ENCODE results near the gene MYBPC2. TPM values are rescaled to one million over a fixed set of nuclear protein-coding genes. Genes with fewer than 3 reads are reported as not detected.

The MYBPC2 gene
- total RNA-seq, 1 donor from 2014 or later = not detected

DNA sequence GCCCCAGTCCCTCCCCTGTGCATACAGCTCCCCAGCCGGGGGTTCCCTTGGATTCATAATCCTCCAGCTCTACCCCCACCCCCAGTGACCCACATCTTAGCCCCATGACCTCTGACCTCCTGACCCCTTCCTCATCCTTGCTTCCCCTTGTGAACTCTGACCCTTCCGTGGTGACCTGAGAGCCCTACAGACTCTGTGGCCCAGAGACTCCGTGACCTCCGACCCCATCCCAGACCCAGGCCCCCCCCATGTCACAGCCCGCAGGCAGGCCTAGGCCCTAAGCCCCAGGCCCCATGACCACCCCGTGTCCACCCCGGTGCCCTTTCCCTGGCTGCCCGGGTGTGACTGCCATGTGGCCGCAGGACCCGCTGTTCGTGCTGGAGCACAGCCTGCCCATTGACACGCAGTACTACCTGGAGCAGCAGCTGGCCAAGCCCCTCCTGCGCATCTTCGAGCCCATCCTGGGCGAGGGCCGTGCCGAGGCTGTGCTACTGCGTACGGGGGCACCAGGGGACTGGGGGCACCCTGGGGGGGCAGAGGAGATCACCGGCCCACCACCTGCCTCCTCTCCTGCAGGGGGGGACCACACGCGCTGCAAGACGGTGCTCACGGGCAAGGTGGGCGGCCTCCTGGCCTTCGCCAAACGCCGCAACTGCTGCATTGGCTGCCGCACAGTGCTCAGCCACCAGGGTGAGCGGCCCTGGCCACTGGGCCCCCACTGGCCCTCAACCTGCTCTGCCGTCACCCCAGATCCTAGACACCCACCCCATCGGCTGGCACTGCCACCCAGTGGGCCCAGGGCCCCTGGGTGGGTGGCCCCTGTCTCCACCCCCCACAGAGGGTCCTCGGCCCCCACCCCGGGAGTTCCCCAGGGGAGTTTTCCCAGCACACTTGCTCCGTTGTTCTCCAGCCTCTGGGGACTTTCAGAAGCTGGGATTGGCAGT lies 16.4 kb upstream of the MYBPC2 start:
- DNase-seq (ENCODE audit: low read depth) (no peak), FAIRE-seq (no peak)
- H3K9me3 Mint-ChIP-seq (ENCODE audit: unreplicated experiment) = peaks cover 3% of the 10 kb centered on the region
- Histone ChIP-seq H4K20me1 (ENCODE audit: insufficient read depth, low read length) (no peaks in the 10 kb centered on the region), H3K9ac (ENCODE audit: low read length) (no peak overlapping the region), H3K9me3 (ENCODE audit: insufficient read depth, low read depth, low read length) (no peaks in the 10 kb centered on the region), H2AFZ (ENCODE audit: low read depth, low read length) (no peak overlapping the region), H3K27ac (ENCODE audit: low read depth, low read length) (no peak overlapping the region), H3K4me1 (ENCODE audit: insufficient read depth, low read length) (no peaks in the 10 kb centered on the region), H3K27me3 (ENCODE audit: insufficient read depth, low read length) (peaks cover 16% of the 10 kb centered on the region), H3K36me3 (ENCODE audit: insufficient read depth, low read length) (no peaks in the 10 kb centered on the region), H3K4me3 (ENCODE audit: insufficient read depth, low read depth, low read length) (no peak overlapping the region), H3K4me2 (ENCODE audit: low read length) (no peak overlapping the region), H3K79me2 (ENCODE audit: insufficient read depth, low read length) (no peaks in the 10 kb centered on the region)
- peaks cover 2% of the 10 kb centered on the region for H3K36me3 Mint-ChIP-seq (ENCODE audit: low read depth, unreplicated experiment)
- no peak overlapping the region for H3K4me3 Mint-ChIP-seq (ENCODE audit: unreplicated experiment)
- TF ChIP-seq EZH2 (IDR thresholded peaks at IDR 0.05; ENCODE audit: insufficient read depth, low read length) = no peak
- H3K27me3 Mint-ChIP-seq (ENCODE audit: low read depth, unreplicated experiment) = peaks cover 19% of the 10 kb centered on the region
- no peak overlapping the region for H3K27ac Mint-ChIP-seq (ENCODE audit: unreplicated experiment)
- no peaks in the 10 kb centered on the region for H3K4me1 Mint-ChIP-seq (ENCODE audit: low read depth, unreplicated experiment)

DNA sequence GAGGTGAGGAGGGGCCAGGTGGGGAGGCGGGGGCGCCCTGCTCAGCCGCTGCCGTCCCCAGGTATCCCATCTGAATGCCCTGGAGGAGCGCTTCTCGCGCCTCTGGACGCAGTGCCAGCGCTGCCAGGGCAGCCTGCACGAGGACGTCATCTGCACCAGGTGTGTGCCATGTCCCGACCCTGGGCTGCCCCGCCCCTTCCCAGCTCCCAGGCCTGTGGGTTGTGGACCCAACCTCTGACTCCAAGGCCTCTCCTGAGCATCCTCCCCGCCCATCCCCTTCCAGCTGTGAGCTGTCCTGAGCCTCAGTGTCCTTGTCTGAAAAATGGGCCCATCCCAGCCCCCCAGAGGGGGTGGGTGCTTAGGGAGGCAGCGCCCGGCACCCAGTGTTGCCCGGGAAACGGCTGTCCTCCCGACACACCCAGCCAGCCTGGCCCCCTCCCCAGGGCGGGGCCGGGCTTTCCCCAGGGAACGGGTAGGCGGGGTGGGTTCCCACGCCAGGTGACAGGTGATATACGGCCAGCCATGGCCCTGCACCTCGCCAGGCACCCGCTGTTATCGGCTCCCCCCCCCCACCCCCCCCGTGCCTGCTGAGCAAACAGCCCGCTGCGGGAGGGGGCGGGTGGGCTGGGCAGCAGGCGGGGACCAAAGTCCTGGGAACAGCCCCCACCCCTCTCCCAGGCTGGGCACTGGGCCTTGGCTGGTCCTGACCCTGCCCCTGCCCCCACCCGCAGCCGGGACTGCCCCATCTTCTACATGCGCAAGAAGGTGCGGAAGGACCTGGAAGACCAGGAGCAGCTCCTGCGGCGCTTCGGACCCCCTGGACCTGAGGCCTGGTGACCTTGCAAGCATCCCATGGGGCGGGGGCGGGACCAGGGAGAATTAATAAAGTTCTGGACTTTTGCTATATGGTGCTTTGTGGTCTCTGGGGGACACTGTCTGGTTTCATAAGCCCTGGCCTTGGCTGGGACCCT lies 15.3 kb upstream of the MYBPC2 start:
- H3K4me1 Mint-ChIP-seq (ENCODE audit: low read depth, unreplicated experiment) = no peaks in the 10 kb centered on the region
- H3K4me1 ChIP-seq (ENCODE audit: insufficient read depth, low read length) = no peaks in the 10 kb centered on the region
- H3K9me3 Mint-ChIP-seq (ENCODE audit: unreplicated experiment) = peaks cover 3% of the 10 kb centered on the region
- no peak for TF ChIP-seq EZH2 (IDR thresholded peaks at IDR 0.05; ENCODE audit: insufficient read depth, low read length)
- TF ChIP-seq, protein P1, sequence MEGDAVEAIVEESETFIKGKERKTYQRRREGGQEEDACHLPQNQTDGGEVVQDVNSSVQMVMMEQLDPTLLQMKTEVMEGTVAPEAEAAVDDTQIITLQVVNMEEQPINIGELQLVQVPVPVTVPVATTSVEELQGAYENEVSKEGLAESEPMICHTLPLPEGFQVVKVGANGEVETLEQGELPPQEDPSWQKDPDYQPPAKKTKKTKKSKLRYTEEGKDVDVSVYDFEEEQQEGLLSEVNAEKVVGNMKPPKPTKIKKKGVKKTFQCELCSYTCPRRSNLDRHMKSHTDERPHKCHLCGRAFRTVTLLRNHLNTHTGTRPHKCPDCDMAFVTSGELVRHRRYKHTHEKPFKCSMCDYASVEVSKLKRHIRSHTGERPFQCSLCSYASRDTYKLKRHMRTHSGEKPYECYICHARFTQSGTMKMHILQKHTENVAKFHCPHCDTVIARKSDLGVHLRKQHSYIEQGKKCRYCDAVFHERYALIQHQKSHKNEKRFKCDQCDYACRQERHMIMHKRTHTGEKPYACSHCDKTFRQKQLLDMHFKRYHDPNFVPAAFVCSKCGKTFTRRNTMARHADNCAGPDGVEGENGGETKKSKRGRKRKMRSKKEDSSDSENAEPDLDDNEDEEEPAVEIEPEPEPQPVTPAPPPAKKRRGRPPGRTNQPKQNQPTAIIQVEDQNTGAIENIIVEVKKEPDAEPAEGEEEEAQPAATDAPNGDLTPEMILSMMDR (IDR thresholded peaks at IDR 0.05; ENCODE audit: insufficient read depth, low read depth, low read length) = no peak
- no peak overlapping the region for H3K4me3 ChIP-seq (ENCODE audit: insufficient read depth, low read depth, low read length)
- H3K4me2 ChIP-seq (ENCODE audit: low read length) = no peak overlapping the region
- H3K79me2 ChIP-seq (ENCODE audit: insufficient read depth, low read length) = no peaks in the 10 kb centered on the region
- peaks cover 21% of the 10 kb centered on the region for H3K27me3 Mint-ChIP-seq (ENCODE audit: low read depth, unreplicated experiment)
- no peaks in the 10 kb centered on the region for H4K20me1 ChIP-seq (ENCODE audit: insufficient read depth, low read length)
- H2AFZ ChIP-seq (ENCODE audit: low read depth, low read length) = no peak overlapping the region
- H3K27me3 ChIP-seq (ENCODE audit: insufficient read depth, low read length) = peaks cover 16% of the 10 kb centered on the region
- H3K9ac ChIP-seq (ENCODE audit: low read length) = no peak overlapping the region
- FAIRE-seq (no peak), DNase-seq (ENCODE audit: low read depth) (no peak)
- H3K36me3 Mint-ChIP-seq (ENCODE audit: low read depth, unreplicated experiment) = peaks cover 2% of the 10 kb centered on the region
- no peak overlapping the region for H3K27ac Mint-ChIP-seq (ENCODE audit: unreplicated experiment)
- H3K4me3 Mint-ChIP-seq (ENCODE audit: unreplicated experiment) = no peak overlapping the region
- H3K9me3 ChIP-seq (ENCODE audit: insufficient read depth, low read depth, low read length) = no peaks in the 10 kb centered on the region
- no peak overlapping the region for H3K27ac ChIP-seq (ENCODE audit: low read depth, low read length)
- H3K36me3 ChIP-seq (ENCODE audit: insufficient read depth, low read length) = no peaks in the 10 kb centered on the region
